Hippocampal formation (tissue), 2 donors: ENCODE results near the gene APBA2.

Experiments used
- DNase-seq, 2 donors: peaks; one replicate each; lab custom pipeline; 2025; lab: John Stamatoyannopoulos, UW

The APBA2 gene

GRCh38 chr15:28956491-28956890, 70.7 kb downstream of the APBA2 start:
- DNase-seq: no peak

- DNase-seq: no peak
These were observed 72.1 kb downstream of the APBA2 start for GRCh38 chr15:28957606-28958498.

GRCh38 chr15:28959326-28959725, 73.6 kb downstream of the APBA2 start:
- no peak for DNase-seq

- DNase-seq: no peak
These were observed 75.2 kb downstream of the APBA2 start for GRCh38 chr15:28960979-28961378.

GRCh38 chr15:28961391-28961790, 75.6 kb downstream of the APBA2 start:
- DNase-seq: no peak

- no peak for DNase-seq
These were observed 77.3 kb downstream of the APBA2 start for GRCh38 chr15:28962851-28963710.

- no peak for DNase-seq
These were observed 77.9 kb downstream of the APBA2 start for GRCh38 chr15:28963711-28964081.

- DNase-seq: no peak
These were observed 78.3 kb downstream of the APBA2 start for GRCh38 chr15:28964098-28964497.

- DNase-seq: no peak
These were observed 81.3 kb downstream of the APBA2 start for GRCh38 chr15:28967066-28967465.

- DNase-seq: no peak
These were observed 82.2 kb downstream of the APBA2 start for GRCh38 chr15:28967990-28968389.

GRCh38 chr15:28969511-28970085, 83.8 kb downstream of the APBA2 start:
- peak; percentile 56 to 63 for DNase-seq

GRCh38 chr15:28974142-28974541, 88.4 kb downstream of the APBA2 start:
- DNase-seq: no peak

- no peak for DNase-seq
These were observed 90.0 kb downstream of the APBA2 start for GRCh38 chr15:28975766-28976179.

GRCh38 chr15:28977377-28978010, 91.7 kb downstream of the APBA2 start:
- peak; percentile 72 to 89 for DNase-seq

- no peak for DNase-seq
These were observed 92.2 kb downstream of the APBA2 start for GRCh38 chr15:28978011-28978378.

GRCh38 chr15:28978661-28979060, 92.9 kb downstream of the APBA2 start:
- DNase-seq: no peak

GRCh38 chr15:28979208-28979841, 93.6 kb downstream of the APBA2 start:
- DNase-seq: no peak

GRCh38 chr15:28980709-28981350, 95.1 kb downstream of the APBA2 start:
- no peak for DNase-seq

GRCh38 chr15:28981351-28981720, 95.6 kb downstream of the APBA2 start:
- no peak for DNase-seq

- no peak for DNase-seq
These were observed 96.1 kb downstream of the APBA2 start for GRCh38 chr15:28981921-28982320.

GRCh38 chr15:28982886-28983285, 97.1 kb downstream of the APBA2 start:
- DNase-seq: no peak
